CD4-positive, alpha-beta T cell treated with Interleukin-6 for 4 hours (primary cell): ENCODE results near the gene C1QL1.

Source experiments
- DNase-seq: peaks from one replicate; pipeline ENCODE4 v3.0.0-alpha.2; 2020; ENCODE audit warnings: mixed read lengths

Gene C1QL1

GRCh38 chr17:44968225-44969143, at the start of gene C1QL1:
C1QL1 (minus strand) TSS chr17:44968303; CDS start chr17:44968048, 255 bp downstream.
- peak; percentile 95 for DNase-seq

- no peak for DNase-seq
Measured at GRCh38 chr17:45016823-45017222, 48.7 kb upstream of the C1QL1 start.

GRCh38 chr17:45016237-45016636, 48.1 kb upstream of the C1QL1 start:
- DNase-seq, result no peak

GRCh38 chr17:45013021-45013997, 45.2 kb upstream of the C1QL1 start:
- DNase-seq, result no peak

- DNase-seq, result no peak
Measured at GRCh38 chr17:45011767-45012166, 43.7 kb upstream of the C1QL1 start.

- no peak for DNase-seq
Measured at GRCh38 chr17:45009676-45010467, 41.8 kb upstream of the C1QL1 start.

- DNase-seq, result no peak
Measured at GRCh38 chr17:45008216-45008615, 40.1 kb upstream of the C1QL1 start.

- no peak for DNase-seq
Measured at GRCh38 chr17:45006927-45007461, 38.9 kb upstream of the C1QL1 start.

- no peak for DNase-seq
Measured at GRCh38 chr17:45005700-45006099, 37.6 kb upstream of the C1QL1 start.

GRCh38 chr17:45004388-45004787, 36.3 kb upstream of the C1QL1 start:
- DNase-seq, result no peak

GRCh38 chr17:45003877-45004276, 35.8 kb upstream of the C1QL1 start:
- no peak for DNase-seq

GRCh38 chr17:45001310-45001709, 33.2 kb upstream of the C1QL1 start:
- DNase-seq, result no peak

- no peak for DNase-seq
Measured at GRCh38 chr17:44999433-44999832, 31.3 kb upstream of the C1QL1 start.

GRCh38 chr17:44998646-44999045, 30.5 kb upstream of the C1QL1 start:
- DNase-seq, result no peak

- DNase-seq, result no peak
Measured at GRCh38 chr17:44997733-44998520, 29.8 kb upstream of the C1QL1 start.

GRCh38 chr17:44996304-44996703, 28.2 kb upstream of the C1QL1 start:
- no peak for DNase-seq

GRCh38 chr17:44995436-44996001, 27.4 kb upstream of the C1QL1 start:
- no peak for DNase-seq

GRCh38 chr17:44992242-44992939, 24.3 kb upstream of the C1QL1 start:
- DNase-seq, result no peak

GRCh38 chr17:44990994-44991393, 22.9 kb upstream of the C1QL1 start:
- no peak for DNase-seq

- no peak for DNase-seq
Measured at GRCh38 chr17:44989552-44990138, 21.5 kb upstream of the C1QL1 start.
